ENCODE results near the gene C15orf39. TPM values are rescaled to one million over a fixed set of nuclear protein-coding genes. Genes with fewer than 3 reads are reported as not detected.

Gene C15orf39
- total RNA-seq, 1 experiment from 2014 or later: 45.6 TPM

DNA sequence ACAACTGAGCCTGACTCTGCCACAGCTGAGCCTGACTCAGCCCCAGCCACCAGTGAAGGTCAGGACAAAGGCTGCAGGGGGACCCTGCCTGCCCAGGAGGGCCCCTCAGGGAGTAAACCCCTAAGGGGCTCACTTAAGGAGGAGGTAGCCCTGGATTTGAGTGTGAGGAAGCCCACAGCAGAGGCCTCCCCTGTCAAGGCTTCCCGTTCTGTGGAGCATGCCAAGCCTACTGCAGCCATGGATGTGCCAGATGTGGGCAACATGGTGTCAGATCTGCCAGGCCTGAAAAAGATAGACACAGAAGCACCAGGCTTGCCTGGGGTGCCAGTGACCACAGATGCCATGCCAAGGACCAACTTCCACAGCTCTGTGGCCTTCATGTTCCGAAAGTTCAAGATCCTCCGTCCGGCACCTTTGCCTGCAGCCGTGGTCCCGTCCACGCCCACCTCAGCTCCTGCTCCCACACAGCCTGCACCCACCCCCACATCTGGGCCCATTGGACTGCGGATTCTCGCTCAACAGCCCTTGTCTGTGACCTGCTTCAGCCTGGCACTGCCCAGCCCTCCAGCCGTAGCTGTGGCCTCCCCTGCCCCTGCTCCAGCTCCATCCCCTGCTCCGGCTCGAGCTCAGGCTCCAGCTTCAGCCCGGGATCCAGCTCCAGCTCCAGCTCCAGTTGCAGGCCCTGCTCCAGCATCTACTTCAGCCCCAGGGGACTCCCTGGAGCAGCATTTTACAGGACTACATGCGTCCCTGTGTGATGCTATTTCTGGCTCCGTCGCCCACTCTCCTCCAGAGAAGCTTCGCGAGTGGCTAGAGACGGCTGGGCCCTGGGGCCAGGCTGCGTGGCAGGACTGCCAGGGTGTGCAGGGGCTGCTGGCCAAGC, 6.2 kb downstream of the C15orf39 start:
- Histone ChIP-seq H3T11ph (ENCODE audit: low read length) (no peak overlapping the region), H3K18ac (ENCODE audit: insufficient read length, low read depth, low read length) (no peak overlapping the region), H2BK12ac (ENCODE audit: insufficient read length, low read depth, low read length) (no peak overlapping the region), H3K27ac (ENCODE audit: insufficient read length, low read depth, low read length) (no peak overlapping the region), H4K5ac (ENCODE audit: insufficient read length, low read depth, low read length) (no peak overlapping the region), H2BK15ac (ENCODE audit: low read depth, low read length) (no peak overlapping the region), H3K4me1 (ENCODE audit: insufficient read depth, low read length) (peaks cover 4% of the 10 kb centered on the region), H2AK5ac (ENCODE audit: insufficient read length, low read length) (no peak overlapping the region), H3K56ac (ENCODE audit: insufficient read length, low read depth, low read length) (no peak overlapping the region), H2AFZ (ENCODE audit: low read length) (no peak overlapping the region), H3K79me2 (ENCODE audit: insufficient read depth, low read length) (peaks cover 30% of the 10 kb centered on the region; the same call in 1 of the 2 replicates), H3K27me3 (ENCODE audit: insufficient read depth, low read length) (no peaks in the 10 kb centered on the region), H3K9ac (ENCODE audit: extremely low read depth, insufficient read length, low read length) (no peak overlapping the region), H3K9me3 (ENCODE audit: control insufficient read depth, low read depth, low read length) (no peaks in the 10 kb centered on the region), H3K4me2 (ENCODE audit: insufficient read depth, insufficient read length, low read length) (no peak overlapping the region), H4K8ac (replicated peaks; ENCODE audit: insufficient read length, low read depth, low read length) (no peak overlapping the region), H2BK20ac (ENCODE audit: low read depth, low read length, poor library complexity, severe bottlenecking) (no peak overlapping the region), H3K23ac (ENCODE audit: insufficient read length, low read depth, low read length) (no peak overlapping the region), H2BK120ac (ENCODE audit: low read depth, low read length, poor library complexity, severe bottlenecking) (no peak overlapping the region), H4K20me1 (ENCODE audit: control insufficient read depth, insufficient read depth, insufficient read length) (peaks cover 6% of the 10 kb centered on the region), H3K79me1 (ENCODE audit: insufficient read depth, low read depth, low read length, poor library complexity, severe bottlenecking) (peaks cover 7% of the 10 kb centered on the region), H3K23me2 (ENCODE audit: insufficient read length, low read depth, low read length, poor library complexity, severe bottlenecking) (peaks cover 4% of the 10 kb centered on the region), H3K4ac (ENCODE audit: low read depth, low read length) (no peak overlapping the region), H4K91ac (ENCODE audit: insufficient read length, low read depth, low read length) (no peak overlapping the region), H2BK5ac (ENCODE audit: insufficient read length, low read length) (no peak overlapping the region), H3K14ac (ENCODE audit: insufficient read depth, low read length) (no peak overlapping the region)
- WGBS (ENCODE audit: extremely low coverage, insufficient read length, low lambda C conversion rate): no CpG with 5 or more reads among the region's 20 CpGs
- H3K9me3 Mint-ChIP-seq: no peaks in the 10 kb centered on the region
- no peak overlapping the region; a peak in 1 of 5 replicates for H3K4me3 Mint-ChIP-seq
- TF ChIP-seq, protein P1, sequence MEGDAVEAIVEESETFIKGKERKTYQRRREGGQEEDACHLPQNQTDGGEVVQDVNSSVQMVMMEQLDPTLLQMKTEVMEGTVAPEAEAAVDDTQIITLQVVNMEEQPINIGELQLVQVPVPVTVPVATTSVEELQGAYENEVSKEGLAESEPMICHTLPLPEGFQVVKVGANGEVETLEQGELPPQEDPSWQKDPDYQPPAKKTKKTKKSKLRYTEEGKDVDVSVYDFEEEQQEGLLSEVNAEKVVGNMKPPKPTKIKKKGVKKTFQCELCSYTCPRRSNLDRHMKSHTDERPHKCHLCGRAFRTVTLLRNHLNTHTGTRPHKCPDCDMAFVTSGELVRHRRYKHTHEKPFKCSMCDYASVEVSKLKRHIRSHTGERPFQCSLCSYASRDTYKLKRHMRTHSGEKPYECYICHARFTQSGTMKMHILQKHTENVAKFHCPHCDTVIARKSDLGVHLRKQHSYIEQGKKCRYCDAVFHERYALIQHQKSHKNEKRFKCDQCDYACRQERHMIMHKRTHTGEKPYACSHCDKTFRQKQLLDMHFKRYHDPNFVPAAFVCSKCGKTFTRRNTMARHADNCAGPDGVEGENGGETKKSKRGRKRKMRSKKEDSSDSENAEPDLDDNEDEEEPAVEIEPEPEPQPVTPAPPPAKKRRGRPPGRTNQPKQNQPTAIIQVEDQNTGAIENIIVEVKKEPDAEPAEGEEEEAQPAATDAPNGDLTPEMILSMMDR (conservative IDR thresholded peaks at IDR 0.05): no peak
- H3K27me3 Mint-ChIP-seq (ENCODE audit: low read depth): no peaks in the 10 kb centered on the region; the same call in 1 of the 2 replicates
- peaks cover 36 to 63% (median 56%) of the 10 kb centered on the region in 3 experiments for H3K36me3 Mint-ChIP-seq (ENCODE audit: insufficient read depth in 1 of 3, low read depth in 3 of 3)
- H3K27ac Mint-ChIP-seq: no peak overlapping the region
- DNase-seq: no peak
- H3K4me1 Mint-ChIP-seq: peaks cover 15 to 18% of the 10 kb centered on the region in 2 experiments
